Thyroid gland (tissue), 4 donors: ENCODE results near the gene INPP5A. TPM values are rescaled to one million over a fixed set of nuclear protein-coding genes. Genes with fewer than 3 reads are reported as not detected.
A peak's percentile ranks its signal among the peaks of the same experiment; 100 is the strongest.

Source experiments
- DNase-seq, 2 donors: peaks; one replicate each; pipeline ENCODE4 v3.0.0-alpha.2; 2019
- H3K27ac ChIP-seq, 3 donors: fragments of 200-600 bp; sonication (generic); 1 replicate in 2 of 3; 2 replicates in 1 of 3; pipeline ENCODE4 v1.5.1; 2016 to 2019; ENCODE audit warnings: mild to moderate bottlenecking in 1 of 3, moderate library complexity in 1 of 3
- H3K27me3 ChIP-seq: fragments of 200-600 bp; sonication (generic); one replicate; pipeline ENCODE4 v1.5.1; 2019
- H3K36me3 ChIP-seq, 2 donors: fragments of 200-600 bp; sonication (generic); one replicate each; pipeline ENCODE4 v1.5.1; 2016 to 2019
- H3K4me1 ChIP-seq, 2 donors: fragments of 200-600 bp; sonication (generic); one replicate each; pipeline ENCODE4 v1.5.1; 2017 to 2019
- H3K4me3 ChIP-seq, 3 donors: fragments of 200-600 bp; sonication (generic); replicated peaks in 1 of 3; 1 replicate in 2 of 3; 2 replicates in 1 of 3; pipeline ENCODE4 v1.5.1; 2016; ENCODE audit warnings: mild to moderate bottlenecking in 1 of 3
- H3K9me3 ChIP-seq: fragments of 200-600 bp; sonication (generic); one replicate; pipeline ENCODE4 v1.5.1; 2017
- POLR2A ChIP-seq, 2 donors: fragments of 450-650 bp; IDR thresholded peaks; one replicate each; pipeline ENCODE4 v1.6.1; 2017; ENCODE audit warnings: antibody characterized with exemption in 2 of 2, mild to moderate bottlenecking in 2 of 2, moderate library complexity in 1 of 2
- WGBS, 2 donors: methylation state at CpG; one replicate each; pipeline ENCODE4 v1.1.5; 2017; 5-methylcytosine and 5-hydroxymethylcytosine counted together
- intact Hi-C: fragments of 100-400 bp; cut with DNase I; formaldehyde crosslinking; loops from one replicate; pipeline ENCODE4 v1.15.1; 2023
- total RNA-seq, 4 donors: library from RNA; depleted of rRNA; stranded (reverse); fragments of >200 nt; gene quantifications; one replicate each; pipeline ENCODE4 v1.2.3, GENCODE V29; 2016
- TF ChIP-seq, protein P1 (sequence below), 6 experiments: fragments of 200-600 bp in 3 of 6; fragments of 450-650 bp in 3 of 6; sonication (generic) in 3 of 6; IDR thresholded peaks; one replicate each; pipeline ENCODE4 v1.5.1; 2016 to 2019; ENCODE audit warnings: antibody characterized with exemption in 6 of 6, mild to moderate bottlenecking in 2 of 6, inconsistent platforms in 1 of 6, moderate library complexity in 1 of 6

Gene INPP5A
- total RNA-seq, 4 donors from 2014 or later, result 30.4 to 75.8 (median 41.1) TPM

DNA sequence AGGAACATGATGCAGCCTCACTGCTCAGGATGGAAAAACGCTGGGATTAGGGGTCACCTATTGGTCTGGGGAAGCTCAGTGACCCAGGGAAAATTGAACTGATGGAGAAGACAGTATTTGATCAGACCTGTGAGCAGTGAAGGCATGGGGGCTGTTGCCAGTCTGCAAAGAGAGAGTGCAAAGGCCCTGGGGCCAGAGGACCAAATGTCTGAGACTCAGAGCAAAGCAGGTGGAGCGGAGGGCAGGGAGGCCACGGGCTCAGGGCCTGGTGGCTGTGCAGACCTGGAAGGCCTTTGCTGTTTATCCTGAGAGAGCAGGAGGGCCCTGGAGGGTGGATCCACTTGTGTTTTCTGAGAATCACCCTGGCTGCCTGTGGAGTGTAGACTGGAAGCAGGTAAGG is 67.1 kb downstream of the INPP5A start:
- intact Hi-C loops, result no loop called here
- Histone ChIP-seq H3K4me3 (no peak overlapping the region), H3K27me3 (no peaks in the 10 kb centered on the region), H3K36me3 (no peaks in the 10 kb centered on the region), H3K9me3 (no peaks in the 10 kb centered on the region), H3K4me1 (peaks cover 19 to 32% of the 10 kb centered on the region in 2 donors), H3K27ac (no peak overlapping the region)
- TF ChIP-seq POLR2A (IDR thresholded peaks at IDR 0.05), result no peak
- TF ChIP-seq, protein P1, sequence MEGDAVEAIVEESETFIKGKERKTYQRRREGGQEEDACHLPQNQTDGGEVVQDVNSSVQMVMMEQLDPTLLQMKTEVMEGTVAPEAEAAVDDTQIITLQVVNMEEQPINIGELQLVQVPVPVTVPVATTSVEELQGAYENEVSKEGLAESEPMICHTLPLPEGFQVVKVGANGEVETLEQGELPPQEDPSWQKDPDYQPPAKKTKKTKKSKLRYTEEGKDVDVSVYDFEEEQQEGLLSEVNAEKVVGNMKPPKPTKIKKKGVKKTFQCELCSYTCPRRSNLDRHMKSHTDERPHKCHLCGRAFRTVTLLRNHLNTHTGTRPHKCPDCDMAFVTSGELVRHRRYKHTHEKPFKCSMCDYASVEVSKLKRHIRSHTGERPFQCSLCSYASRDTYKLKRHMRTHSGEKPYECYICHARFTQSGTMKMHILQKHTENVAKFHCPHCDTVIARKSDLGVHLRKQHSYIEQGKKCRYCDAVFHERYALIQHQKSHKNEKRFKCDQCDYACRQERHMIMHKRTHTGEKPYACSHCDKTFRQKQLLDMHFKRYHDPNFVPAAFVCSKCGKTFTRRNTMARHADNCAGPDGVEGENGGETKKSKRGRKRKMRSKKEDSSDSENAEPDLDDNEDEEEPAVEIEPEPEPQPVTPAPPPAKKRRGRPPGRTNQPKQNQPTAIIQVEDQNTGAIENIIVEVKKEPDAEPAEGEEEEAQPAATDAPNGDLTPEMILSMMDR (IDR thresholded peaks at IDR 0.05), result no peak
- WGBS, 2 donors, result 92 to 98% methylated on average over 3 of the region's 3 CpGs
- no peak for DNase-seq

DNA sequence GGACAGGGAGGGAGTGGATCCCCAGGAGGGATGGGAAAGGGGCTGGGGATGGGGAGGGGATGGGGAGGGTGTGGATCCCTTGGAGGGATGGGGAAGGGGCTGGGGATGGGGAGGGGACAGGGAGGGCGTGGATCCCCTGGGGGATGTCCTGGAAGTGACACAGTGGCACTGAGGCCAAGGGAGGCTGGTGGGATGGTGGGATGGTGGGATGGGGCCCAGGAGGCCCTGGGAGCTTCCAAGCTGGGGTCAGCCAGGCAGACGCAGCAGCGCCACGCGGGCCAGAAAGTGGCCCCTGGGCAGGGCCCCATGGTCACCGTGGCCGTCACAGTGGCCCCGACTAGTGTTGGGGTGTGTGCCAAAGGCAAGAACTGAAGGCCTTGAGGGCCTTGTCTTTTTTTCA is 67.8 kb downstream of the INPP5A start:
- TF ChIP-seq, protein P1 (IDR thresholded peaks at IDR 0.05), result no peak
- TF ChIP-seq POLR2A (IDR thresholded peaks at IDR 0.05), result no peak
- H3K4me1 ChIP-seq, result peaks cover 19 to 32% of the 10 kb centered on the region in 2 donors
- no peak for DNase-seq

DNA sequence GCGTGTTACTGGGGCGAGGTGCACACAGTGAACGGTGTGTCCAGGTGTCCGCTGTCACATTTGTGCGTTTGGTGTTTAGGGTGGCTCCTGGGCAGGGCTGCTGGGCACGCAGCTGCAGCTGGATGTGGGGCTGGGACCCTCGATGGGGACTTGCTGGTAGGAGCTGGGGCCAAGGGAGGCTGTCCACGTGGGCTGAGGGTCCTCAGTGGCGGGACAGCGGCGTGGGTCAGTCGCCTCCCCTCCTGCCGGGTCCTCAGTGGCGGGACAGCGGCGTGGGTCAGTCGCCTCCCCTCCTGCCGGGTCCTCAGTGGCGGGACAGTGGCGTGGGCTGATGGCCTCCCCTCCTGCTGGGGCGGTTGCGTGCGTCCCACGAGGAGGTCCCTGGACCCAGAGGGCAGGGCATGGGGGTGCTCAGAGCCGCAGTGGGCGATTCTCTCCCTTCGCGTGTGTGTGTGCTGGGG is 68.5 kb downstream of the INPP5A start:
- Histone ChIP-seq H3K27ac (no peak overlapping the region), H3K27me3 (no peaks in the 10 kb centered on the region), H3K36me3 (no peaks in the 10 kb centered on the region), H3K4me3 (no peak overlapping the region), H3K9me3 (no peaks in the 10 kb centered on the region), H3K4me1 (peaks cover 19 to 32% of the 10 kb centered on the region in 2 donors)
- DNase-seq, result no peak
- TF ChIP-seq, protein P1 (IDR thresholded peaks at IDR 0.05), result no peak
- no peak for TF ChIP-seq POLR2A (IDR thresholded peaks at IDR 0.05)
- 88 to 90% methylated on average over 12 to 28 of the region's 28 CpGs for whole genome bisulfite sequencing, 2 donors
- intact Hi-C loops, result no loop called here

More for the DNA sequence above, 67.8 kb downstream of the INPP5A start:
- Histone ChIP-seq H3K27me3 (no peaks in the 10 kb centered on the region), H3K9me3 (no peaks in the 10 kb centered on the region), H3K27ac (no peak overlapping the region), H3K4me3 (no peak overlapping the region), H3K36me3 (no peaks in the 10 kb centered on the region)
- intact Hi-C loops, result no loop called here
- 78 to 87% methylated on average over 8 of the region's 8 CpGs for WGBS, 2 donors

GRCh38 chr10:132606536-132607316 is 69.1 kb downstream of the INPP5A start:
- H3K4me3 ChIP-seq, result no peak overlapping the region
- no peaks in the 10 kb centered on the region for H3K9me3 ChIP-seq
- no peaks in the 10 kb centered on the region for H3K27me3 ChIP-seq
- peaks cover 19 to 28% of the 10 kb centered on the region in 2 donors for H3K4me1 ChIP-seq
- WGBS, 2 donors, result 20% methylated on average over 27 to 35 of the region's 40 CpGs
- peak overlapping the region in 1 of 3 donors; percentile 10 for H3K27ac ChIP-seq
- intact Hi-C loops, result no loop called here
- TF ChIP-seq, protein P1 (IDR thresholded peaks at IDR 0.05), result no peak
- TF ChIP-seq POLR2A (IDR thresholded peaks at IDR 0.05), result no peak
- DNase-seq, result peak; percentile 93 to 95
- no peaks in the 10 kb centered on the region for H3K36me3 ChIP-seq

DNA sequence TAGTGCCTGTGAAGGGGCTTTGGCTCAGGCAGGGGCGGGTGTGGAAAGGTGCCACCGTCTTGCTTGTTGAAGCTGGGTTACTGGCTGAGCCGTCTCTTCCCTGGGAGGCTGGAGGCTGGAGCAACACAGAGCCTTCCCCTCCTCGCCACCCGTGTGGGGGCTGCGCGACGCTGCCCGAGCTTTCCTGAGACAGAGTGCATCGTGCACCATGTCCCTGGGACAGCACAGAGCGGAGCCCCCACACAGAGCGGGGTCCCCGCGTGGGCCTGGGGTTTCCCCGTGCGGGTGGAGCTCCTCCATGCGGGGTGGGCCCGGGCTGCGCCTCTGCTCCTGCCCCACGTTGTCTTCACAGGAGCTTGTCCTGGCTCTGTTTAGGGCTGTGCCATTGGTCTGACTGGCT is 69.9 kb downstream of the INPP5A start:
- H3K9me3 ChIP-seq, result no peaks in the 10 kb centered on the region
- no peak overlapping the region for H3K4me3 ChIP-seq
- H3K27ac ChIP-seq, result no peak overlapping the region
- no peak for DNase-seq
- intact Hi-C loops, result no loop called here
- no peaks in the 10 kb centered on the region for H3K36me3 ChIP-seq
- peaks cover 19 to 25% of the 10 kb centered on the region in 2 donors for H3K4me1 ChIP-seq
- TF ChIP-seq, protein P1 (IDR thresholded peaks at IDR 0.05), result no peak
- no peak for TF ChIP-seq POLR2A (IDR thresholded peaks at IDR 0.05)
- no peaks in the 10 kb centered on the region for H3K27me3 ChIP-seq
- 71 to 84% methylated on average over 2 to 20 of the region's 20 CpGs for WGBS, 2 donors
